ENCODE data around the gene TIGAR. TPM values are rescaled to one million over a fixed set of nuclear protein-coding genes. Genes with fewer than 3 reads are reported as not detected.

Gene TIGAR
- total and polyA plus RNA-seq, 4 donors = 2.9 to 10.5 (median 5.9) TPM

DNA sequence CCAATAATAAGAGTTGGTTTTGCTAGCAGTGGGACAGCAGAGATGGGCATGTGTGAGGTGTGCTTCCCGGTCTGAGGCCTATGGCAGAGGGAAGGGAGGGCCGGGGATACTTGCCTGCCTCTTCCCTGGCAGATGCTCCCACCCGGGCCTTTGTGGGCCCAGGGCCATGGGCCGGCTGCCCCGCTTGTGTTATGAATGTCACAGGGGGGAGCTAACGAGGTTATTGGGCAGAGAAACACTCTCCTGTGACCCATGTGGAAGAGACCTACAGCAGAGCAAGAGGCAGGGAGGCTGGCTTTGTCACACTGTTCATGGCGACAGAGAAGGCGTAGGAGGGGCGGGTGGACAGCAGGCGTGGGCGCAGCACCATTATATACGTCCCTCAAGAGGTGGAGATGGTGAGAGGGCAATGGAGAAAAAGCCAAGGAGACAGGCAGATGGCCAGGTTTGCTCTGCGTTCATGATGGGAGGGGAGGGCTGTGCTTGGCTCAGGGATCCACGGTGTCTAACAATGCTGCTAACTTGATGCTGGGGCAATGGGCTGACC is 34.2 kb upstream of the TIGAR start:
- DNase-seq = no peak
- WGBS, 2 donors = 50 to 56% methylated on average over 14 of the region's 14 CpGs
- Histone ChIP-seq H3K9me3 (ENCODE audit: control insufficient read depth, low read length) (no peaks in the 10 kb centered on the region), H3K4me3 (ENCODE audit: low read length in 2 of 2) (no peak overlapping the region), H3K4me1 (ENCODE audit: control insufficient read depth in 1 of 2, insufficient read depth in 2 of 2, low read length in 2 of 2) (no peaks in the 10 kb centered on the region), H3K27ac (ENCODE audit: low read depth in 1 of 2, low read length in 2 of 2) (no peak overlapping the region), H3K36me3 (ENCODE audit: control insufficient read depth in 1 of 2, insufficient read depth in 2 of 2, low read length in 1 of 2) (peaks cover 2 to 12% of the 10 kb centered on the region in 2 donors), H3K27me3 (ENCODE audit: control insufficient read depth in 1 of 2, insufficient read depth in 2 of 2, low read length in 1 of 2) (no peaks in the 10 kb centered on the region)
- intact Hi-C loops (cut with DNase I) = no loop called here
- no peak for ATAC-seq (ENCODE audit: low FRiP score)

- ATAC-seq (ENCODE audit: low FRiP score) (no peak), DNase-seq (no peak)
- Histone ChIP-seq H3K4me3 (ENCODE audit: low read length in 2 of 2) (no peak overlapping the region), H3K4me1 (ENCODE audit: control insufficient read depth in 1 of 2, insufficient read depth in 2 of 2, low read length in 2 of 2) (no peaks in the 10 kb centered on the region), H3K27ac (ENCODE audit: low read depth in 1 of 2, low read length in 2 of 2) (no peak overlapping the region), H3K27me3 (ENCODE audit: control insufficient read depth in 1 of 2, insufficient read depth in 2 of 2, low read length in 1 of 2) (no peaks in the 10 kb centered on the region), H3K36me3 (ENCODE audit: control insufficient read depth in 1 of 2, insufficient read depth in 2 of 2, low read length in 1 of 2) (peaks cover 0 to 9% of the 10 kb centered on the region in 2 donors), H3K9me3 (ENCODE audit: control insufficient read depth, low read length) (no peaks in the 10 kb centered on the region)
- WGBS, 2 donors = 58 to 59% methylated on average over 18 of the region's 18 CpGs
- intact Hi-C loops (cut with DNase I) = no loop called here
Measured at GRCh38 chr12:4287325-4288211, 33.4 kb upstream of the TIGAR start.

DNA sequence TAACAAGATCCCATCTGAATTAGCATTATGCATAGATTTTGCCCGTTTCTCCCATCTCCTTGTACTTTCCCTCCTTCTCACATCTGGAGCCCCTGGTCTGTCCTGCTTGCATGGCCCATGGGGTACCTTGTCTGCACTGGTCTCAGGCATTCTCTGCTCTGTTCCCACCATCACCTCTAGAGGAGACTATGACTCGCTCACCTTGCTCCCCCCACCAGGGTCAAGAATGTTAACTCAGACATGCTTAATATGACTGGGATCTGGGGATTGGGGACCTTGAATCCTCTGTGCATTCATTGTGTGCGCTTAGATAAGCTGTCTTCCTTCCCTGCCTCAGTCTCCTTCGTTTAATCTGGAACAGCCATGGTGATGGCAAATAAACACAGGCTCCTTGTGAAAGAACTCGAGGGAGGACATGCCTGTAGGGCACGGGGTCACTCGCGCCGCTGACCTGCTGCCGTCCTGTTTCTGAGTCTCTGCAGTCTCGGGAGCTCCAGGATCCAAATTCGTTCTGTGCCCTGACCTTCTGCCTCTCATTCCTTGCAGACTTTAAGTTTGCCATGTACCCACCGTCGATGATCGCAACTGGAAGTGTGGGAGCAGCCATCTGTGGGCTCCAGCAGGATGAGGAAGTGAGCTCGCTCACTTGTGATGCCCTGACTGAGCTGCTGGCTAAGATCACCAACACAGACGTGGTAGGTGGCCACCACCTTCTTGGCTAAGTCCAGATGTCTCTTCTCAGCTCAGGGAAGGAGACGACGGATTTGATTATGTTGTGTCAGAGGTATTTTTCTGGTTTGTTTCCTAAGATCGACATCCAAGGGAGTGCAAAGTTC is 32.5 kb upstream of the TIGAR start:
- no peak for ATAC-seq (ENCODE audit: low FRiP score)
- DNase-seq = no peak
- no peaks in the 10 kb centered on the region for H3K9me3 ChIP-seq (ENCODE audit: control insufficient read depth, low read length)
- H3K36me3 ChIP-seq (ENCODE audit: control insufficient read depth in 1 of 2, insufficient read depth in 2 of 2, low read length in 1 of 2) = peaks cover 0 to 9% of the 10 kb centered on the region in 2 donors
- no peak overlapping the region for H3K27ac ChIP-seq (ENCODE audit: low read depth in 1 of 2, low read length in 2 of 2)
- no peaks in the 10 kb centered on the region for H3K27me3 ChIP-seq (ENCODE audit: control insufficient read depth in 1 of 2, insufficient read depth in 2 of 2, low read length in 1 of 2)
- no peaks in the 10 kb centered on the region for H3K4me1 ChIP-seq (ENCODE audit: control insufficient read depth in 1 of 2, insufficient read depth in 2 of 2, low read length in 2 of 2)
- intact Hi-C loops (cut with DNase I) = no loop called here
- 72 to 74% methylated on average over 20 of the region's 20 CpGs for WGBS, 2 donors
- no peak overlapping the region for H3K4me3 ChIP-seq (ENCODE audit: low read length in 2 of 2)

DNA sequence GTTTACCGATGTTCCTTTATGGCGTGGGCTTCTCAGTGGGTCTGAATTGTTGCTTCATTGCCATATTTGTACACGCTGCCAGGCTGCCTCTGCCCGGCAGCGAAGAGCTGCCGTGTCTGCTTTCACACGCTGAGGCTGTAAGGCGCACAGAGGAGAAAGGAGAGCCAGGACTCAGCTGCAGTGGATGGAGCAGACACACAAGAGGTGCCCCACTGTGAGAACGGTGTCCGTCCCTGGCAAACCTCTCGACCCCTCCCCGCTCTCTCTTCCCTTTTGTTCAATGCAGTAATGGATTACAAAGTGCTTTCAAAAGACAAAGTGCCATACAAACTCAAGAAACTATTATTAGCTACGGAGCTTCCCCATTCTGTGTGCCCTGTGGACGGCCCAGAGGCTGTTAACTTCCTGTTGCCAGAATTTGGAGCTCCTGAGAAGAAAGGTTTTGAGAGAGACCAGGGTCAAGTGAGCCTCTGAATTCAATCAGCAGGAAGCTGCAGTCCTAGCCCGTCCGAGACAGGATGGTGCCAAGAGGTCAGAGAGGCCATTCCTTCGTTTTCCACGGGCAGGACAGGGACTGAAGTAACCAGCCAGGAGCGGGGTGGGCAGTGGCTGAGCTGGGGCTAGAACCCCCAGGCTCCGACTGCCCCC is 31.7 kb upstream of the TIGAR start:
- peak overlapping the region in 1 of 2 donors; percentile 14 for H3K27ac ChIP-seq (ENCODE audit: low read depth in 1 of 2, low read length in 2 of 2)
- intact Hi-C loops (cut with DNase I) = no loop called here
- no peak overlapping the region for H3K4me3 ChIP-seq (ENCODE audit: low read length in 2 of 2)
- no peaks in the 10 kb centered on the region for H3K27me3 ChIP-seq (ENCODE audit: control insufficient read depth in 1 of 2, insufficient read depth in 2 of 2, low read length in 1 of 2)
- no peaks in the 10 kb centered on the region for H3K9me3 ChIP-seq (ENCODE audit: control insufficient read depth, low read length)
- H3K4me1 ChIP-seq (ENCODE audit: control insufficient read depth in 1 of 2, insufficient read depth in 2 of 2, low read length in 2 of 2) = no peaks in the 10 kb centered on the region
- no peak for DNase-seq
- 64 to 69% methylated on average over 20 of the region's 20 CpGs for WGBS, 2 donors
- H3K36me3 ChIP-seq (ENCODE audit: control insufficient read depth in 1 of 2, insufficient read depth in 2 of 2, low read length in 1 of 2) = peaks cover 0 to 7% of the 10 kb centered on the region in 2 donors
- no peak for ATAC-seq (ENCODE audit: low FRiP score)

GRCh38 chr12:4289998-4290790 is 30.8 kb upstream of the TIGAR start:
- H3K27ac ChIP-seq (ENCODE audit: low read depth in 1 of 2, low read length in 2 of 2) = peak overlapping the region in 1 of 2 donors; percentile 14
- peaks cover 0 to 8% of the 10 kb centered on the region in 2 donors for H3K36me3 ChIP-seq (ENCODE audit: control insufficient read depth in 1 of 2, insufficient read depth in 2 of 2, low read length in 1 of 2)
- no peaks in the 10 kb centered on the region for H3K9me3 ChIP-seq (ENCODE audit: control insufficient read depth, low read length)
- H3K4me1 ChIP-seq (ENCODE audit: control insufficient read depth in 1 of 2, insufficient read depth in 2 of 2, low read length in 2 of 2) = no peaks in the 10 kb centered on the region
- no peak overlapping the region for H3K4me3 ChIP-seq (ENCODE audit: low read length in 2 of 2)
- WGBS, 2 donors = 80% methylated on average over 28 of the region's 28 CpGs
- DNase-seq (no peak), ATAC-seq (ENCODE audit: low FRiP score) (no peak)
- intact Hi-C loops (cut with DNase I) = no loop called here
- no peaks in the 10 kb centered on the region for H3K27me3 ChIP-seq (ENCODE audit: control insufficient read depth in 1 of 2, insufficient read depth in 2 of 2, low read length in 1 of 2)

DNA sequence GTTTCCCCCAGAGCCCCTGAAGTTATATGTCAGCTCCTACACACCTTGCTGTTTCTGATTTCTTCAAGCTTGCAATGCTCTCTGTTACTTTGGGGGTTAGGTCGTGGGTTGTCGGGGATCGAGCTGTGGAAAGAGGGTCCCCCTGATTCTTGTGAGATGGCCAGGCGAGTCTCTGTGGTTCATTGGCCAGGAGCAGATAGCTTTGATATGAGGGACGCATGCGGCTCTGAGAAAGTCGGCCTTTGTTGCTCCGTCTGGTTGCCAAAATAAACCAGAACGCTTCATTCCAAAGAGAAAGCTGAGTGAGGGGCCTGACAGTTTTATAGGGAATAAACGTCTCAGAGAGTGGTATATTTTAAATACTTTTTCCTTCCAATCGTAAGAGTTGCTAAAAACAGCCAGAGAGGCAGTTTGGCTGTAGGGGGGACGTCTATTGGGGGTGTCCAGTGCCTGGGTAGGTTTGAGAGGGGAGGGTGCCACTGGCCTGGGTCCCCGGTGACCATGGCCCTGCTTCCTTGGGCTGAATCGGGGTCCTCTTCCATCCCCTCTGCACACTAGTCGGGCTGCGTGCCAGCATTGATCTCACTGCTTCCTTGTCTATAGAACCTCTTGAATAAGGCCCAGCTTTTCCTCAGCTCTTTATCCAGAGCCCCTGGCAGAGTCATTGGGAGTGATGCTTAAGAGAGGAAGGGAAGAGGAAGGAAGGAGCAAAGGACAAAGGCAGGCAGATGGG is 28.5 kb upstream of the TIGAR start:
- ATAC-seq (ENCODE audit: low FRiP score) (no peak), DNase-seq (no peak)
- peak overlapping the region in 1 of 2 donors; percentile 38 for H3K27ac ChIP-seq (ENCODE audit: low read depth in 1 of 2, low read length in 2 of 2)
- peaks cover 0 to 6% of the 10 kb centered on the region in 2 donors for H3K36me3 ChIP-seq (ENCODE audit: control insufficient read depth in 1 of 2, insufficient read depth in 2 of 2, low read length in 1 of 2)
- no peak overlapping the region for H3K4me3 ChIP-seq (ENCODE audit: low read length in 2 of 2)
- H3K27me3 ChIP-seq (ENCODE audit: control insufficient read depth in 1 of 2, insufficient read depth in 2 of 2, low read length in 1 of 2) = no peaks in the 10 kb centered on the region
- 22 to 31% methylated on average over 16 of the region's 16 CpGs for WGBS, 2 donors
- no peaks in the 10 kb centered on the region for H3K9me3 ChIP-seq (ENCODE audit: control insufficient read depth, low read length)
- intact Hi-C loops (cut with DNase I) = no loop called here
- H3K4me1 ChIP-seq (ENCODE audit: control insufficient read depth in 1 of 2, insufficient read depth in 2 of 2, low read length in 2 of 2) = no peaks in the 10 kb centered on the region

DNA sequence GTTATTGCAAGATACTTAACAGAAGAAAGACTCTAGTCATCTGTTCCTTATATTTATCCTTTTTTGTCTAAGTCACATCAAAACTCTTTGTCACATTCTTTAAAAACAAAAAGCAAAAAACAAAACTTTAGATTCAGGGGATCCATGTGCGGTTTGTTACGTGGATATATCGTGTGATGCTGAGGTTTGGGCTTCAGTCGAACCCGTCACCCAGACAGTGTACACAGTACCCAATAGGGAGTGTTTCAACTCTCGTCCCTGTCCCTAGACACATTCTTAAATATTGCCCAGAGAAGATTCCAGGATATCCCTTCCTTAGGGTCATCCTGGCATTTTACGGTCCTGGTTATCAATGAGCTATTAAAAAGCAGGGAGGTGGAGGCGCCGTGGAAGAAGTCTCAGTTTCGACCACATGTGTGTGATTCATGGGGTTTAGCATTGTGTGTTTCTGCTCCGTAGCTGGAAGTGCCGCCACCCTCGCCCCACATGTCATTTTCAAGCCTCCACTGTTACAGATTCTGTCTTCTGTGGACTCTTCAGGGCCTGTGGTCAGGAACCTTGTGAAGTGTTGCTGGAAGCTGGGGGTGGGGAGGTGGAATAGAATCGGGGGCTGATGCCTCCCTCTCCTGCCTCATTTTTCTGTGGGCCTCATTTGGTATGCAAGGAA is 27.6 kb upstream of the TIGAR start:
- DNase-seq (no peak), ATAC-seq (ENCODE audit: low FRiP score) (no peak)
- intact Hi-C loops (cut with DNase I) = no loop called here
- Histone ChIP-seq H3K27ac (ENCODE audit: low read depth in 1 of 2, low read length in 2 of 2) (no peak overlapping the region), H3K4me1 (ENCODE audit: control insufficient read depth in 1 of 2, insufficient read depth in 2 of 2, low read length in 2 of 2) (no peaks in the 10 kb centered on the region), H3K9me3 (ENCODE audit: control insufficient read depth, low read length) (no peaks in the 10 kb centered on the region), H3K27me3 (ENCODE audit: control insufficient read depth in 1 of 2, insufficient read depth in 2 of 2, low read length in 1 of 2) (no peaks in the 10 kb centered on the region), H3K36me3 (ENCODE audit: control insufficient read depth in 1 of 2, insufficient read depth in 2 of 2, low read length in 1 of 2) (peaks cover 0 to 6% of the 10 kb centered on the region in 2 donors), H3K4me3 (ENCODE audit: low read length in 2 of 2) (no peak overlapping the region)
- WGBS, 2 donors = 85 to 88% methylated on average over 14 of the region's 14 CpGs
